Astrocyte (in vitro differentiated cells and primary cell): ENCODE data around the gene HIPK2. TPM values are rescaled to one million over a fixed set of nuclear protein-coding genes. Genes with fewer than 3 reads are reported as not detected.

Experiments used
- DNase-seq: peaks from one replicate; pipeline ENCODE4 v3.0.0-alpha.2; 2010; ENCODE audit warnings: low read depth
- FAIRE-seq: peaks from 2 replicates; lab custom pipeline; 2011; peaks lifted over from hg19 to GRCh38; lab: Jason Lieb, UNC
- H2AFZ ChIP-seq: 2 replicates; pipeline ENCODE4 v1.6.0; 2012; ENCODE audit warnings: low read depth, low read length, inconsistent platforms
- H3K27ac ChIP-seq: 2 replicates; pipeline ENCODE4 v1.5.1; 2011; ENCODE audit warnings: low read depth, low read length, inconsistent platforms
- H3K27me3 ChIP-seq: 2 replicates; pipeline ENCODE4 v1.6.0; 2011; ENCODE audit warnings: low read length, inconsistent platforms; ENCODE audit not compliant: insufficient read depth
- H3K36me3 ChIP-seq: 2 replicates; pipeline ENCODE4 v1.5.1; 2011; ENCODE audit warnings: low read length, inconsistent platforms; ENCODE audit not compliant: insufficient read depth
- H3K4me1 ChIP-seq: 2 replicates; pipeline ENCODE4 v1.5.1; 2011; ENCODE audit warnings: low read length, inconsistent platforms; ENCODE audit not compliant: insufficient read depth
- H3K4me2 ChIP-seq: 2 replicates; pipeline ENCODE4 v1.6.0; 2012; ENCODE audit warnings: low read length, inconsistent platforms
- H3K4me3 ChIP-seq: 2 replicates; pipeline ENCODE4 v1.5.1; 2011; ENCODE audit warnings: low read depth, mild to moderate bottlenecking, low read length, inconsistent platforms; ENCODE audit not compliant: insufficient read depth
- H3K79me2 ChIP-seq: 2 replicates; pipeline ENCODE4 v1.6.0; 2012; ENCODE audit warnings: mild to moderate bottlenecking, low read length, inconsistent platforms; ENCODE audit not compliant: insufficient read depth
- H3K9ac ChIP-seq: 2 replicates; pipeline ENCODE4 v1.6.0; 2012; ENCODE audit warnings: mild to moderate bottlenecking, low read length, inconsistent platforms
- H3K9me3 ChIP-seq: 2 replicates; pipeline ENCODE4 v1.5.1; 2012; ENCODE audit warnings: low read depth, mild to moderate bottlenecking, low read length, inconsistent platforms; ENCODE audit not compliant: insufficient read depth
- H4K20me1 ChIP-seq: 2 replicates; pipeline ENCODE4 v1.6.0; 2012; ENCODE audit warnings: low read length, inconsistent platforms; ENCODE audit not compliant: insufficient read depth
- H3K27ac Mint-ChIP-seq: one replicate; pipeline ENCODE4 v1.8.0; 2021; ENCODE audit warnings: mild to moderate bottlenecking, mixed read lengths; ENCODE audit not compliant: unreplicated experiment
- H3K27me3 Mint-ChIP-seq: one replicate; pipeline ENCODE4 v1.8.0; 2021; ENCODE audit warnings: low read depth, mixed read lengths; ENCODE audit not compliant: unreplicated experiment
- H3K36me3 Mint-ChIP-seq: one replicate; pipeline ENCODE4 v1.8.0; 2021; ENCODE audit warnings: low read depth, mixed read lengths; ENCODE audit not compliant: unreplicated experiment
- H3K4me1 Mint-ChIP-seq: one replicate; pipeline ENCODE4 v1.8.0; 2021; ENCODE audit warnings: low read depth, mixed read lengths; ENCODE audit not compliant: unreplicated experiment
- H3K4me3 Mint-ChIP-seq: one replicate; pipeline ENCODE4 v1.8.0; 2021; ENCODE audit warnings: mild to moderate bottlenecking, moderate library complexity, mixed read lengths; ENCODE audit not compliant: unreplicated experiment
- H3K9me3 Mint-ChIP-seq: one replicate; pipeline ENCODE4 v1.8.0; 2021; ENCODE audit warnings: mild to moderate bottlenecking, mixed read lengths; ENCODE audit not compliant: unreplicated experiment
- CTCF ChIP-seq: IDR thresholded peaks from 2 replicates; pipeline ENCODE4 v1.5.1; 2011; ENCODE audit warnings: low read depth, mild to moderate bottlenecking, inconsistent platforms, low read length, moderate library complexity; ENCODE audit not compliant: insufficient read depth
- EZH2 ChIP-seq: IDR thresholded peaks from 2 replicates; pipeline ENCODE4 v1.6.1; 2012; ENCODE audit warnings: mild to moderate bottlenecking, low read length, inconsistent platforms; ENCODE audit not compliant: insufficient read depth
- total RNA-seq: library from RNA; stranded (reverse); gene quantifications from 2 replicates; pipeline ENCODE4 v1.2.1, GENCODE V29; 2021

HIPK2 gene
- total RNA-seq, 1 donor from 2014 or later: 35.8 TPM

GRCh38 chr7:139598642-139599041 lies 179.2 kb downstream of the HIPK2 start:
- Histone ChIP-seq H3K79me2 (no peaks in the 10 kb centered on the region), H3K4me2 (no peak overlapping the region), H3K9ac (no peak overlapping the region), H3K4me1 (no peaks in the 10 kb centered on the region), H3K27me3 (no peaks in the 10 kb centered on the region), H3K27ac (no peak overlapping the region), H3K4me3 (no peak overlapping the region), H3K36me3 (peaks cover 59% of the 10 kb centered on the region), H4K20me1 (peaks cover 2% of the 10 kb centered on the region), H3K9me3 (no peaks in the 10 kb centered on the region), H2AFZ (no peak overlapping the region)
- no peak for FAIRE-seq
- Mint-ChIP-seq H3K27ac (no peak overlapping the region), H3K4me1 (peaks cover 7% of the 10 kb centered on the region), H3K27me3 (no peaks in the 10 kb centered on the region), H3K4me3 (no peak overlapping the region), H3K36me3 (peaks cover 12% of the 10 kb centered on the region), H3K9me3 (no peaks in the 10 kb centered on the region)
- TF ChIP-seq CTCF: no peak
- no peak for TF ChIP-seq EZH2
- no peak for DNase-seq

GRCh38 chr7:139597028-139597427 lies 180.8 kb downstream of the HIPK2 start:
- no peaks in the 10 kb centered on the region for H3K27me3 ChIP-seq
- Mint-ChIP-seq H3K27ac (no peak overlapping the region), H3K27me3 (no peaks in the 10 kb centered on the region), H3K9me3 (no peaks in the 10 kb centered on the region), H3K36me3 (peaks cover 19% of the 10 kb centered on the region), H3K4me1 (peaks cover 7% of the 10 kb centered on the region), H3K4me3 (no peak overlapping the region)
- no peak for TF ChIP-seq CTCF
- TF ChIP-seq EZH2: no peak
- no peak overlapping the region for H3K9ac ChIP-seq
- no peak for FAIRE-seq
- H3K4me1 ChIP-seq: no peaks in the 10 kb centered on the region
- no peak overlapping the region for H3K4me3 ChIP-seq
- peaks cover 6% of the 10 kb centered on the region for H4K20me1 ChIP-seq
- no peaks in the 10 kb centered on the region for H3K9me3 ChIP-seq
- no peaks in the 10 kb centered on the region for H3K79me2 ChIP-seq
- no peak overlapping the region for H3K4me2 ChIP-seq
- H3K36me3 ChIP-seq: peaks cover 58% of the 10 kb centered on the region
- no peak overlapping the region for H2AFZ ChIP-seq
- no peak overlapping the region for H3K27ac ChIP-seq
- DNase-seq: no peak

- Histone ChIP-seq H3K27me3 (no peaks in the 10 kb centered on the region), H3K4me2 (no peak overlapping the region), H2AFZ (no peak overlapping the region), H3K9ac (no peak overlapping the region), H3K4me1 (no peaks in the 10 kb centered on the region), H3K79me2 (no peaks in the 10 kb centered on the region), H3K9me3 (no peaks in the 10 kb centered on the region), H3K27ac (no peak overlapping the region), H3K4me3 (no peak overlapping the region), H3K36me3 (peaks cover 59% of the 10 kb centered on the region), H4K20me1 (peaks cover 6% of the 10 kb centered on the region)
- H3K36me3 Mint-ChIP-seq: peaks cover 19% of the 10 kb centered on the region
- no peaks in the 10 kb centered on the region for H3K9me3 Mint-ChIP-seq
- FAIRE-seq (no peak), DNase-seq (no peak)
- no peaks in the 10 kb centered on the region for H3K27me3 Mint-ChIP-seq
- no peak overlapping the region for H3K27ac Mint-ChIP-seq
- peaks cover 7% of the 10 kb centered on the region for H3K4me1 Mint-ChIP-seq
- H3K4me3 Mint-ChIP-seq: no peak overlapping the region
- TF ChIP-seq CTCF (no peak), EZH2 (no peak)
These were observed 181.2 kb downstream of the HIPK2 start for GRCh38 chr7:139596626-139597025.
